NCI-H748 treated with DMSO at 0.1 percent for 48 hours (cell line): ENCODE data around the gene JMJD6.
"Not testable (repeated sequence)": the region's sequence is repeated elsewhere in the genome, so short reads cannot be mapped to it uniquely, and the experiment has no call there.

ENCODE experiments used
- DNase-seq: peaks from one replicate; lab custom pipeline; 2025; lab: John Stamatoyannopoulos, UW

The JMJD6 gene

DNA sequence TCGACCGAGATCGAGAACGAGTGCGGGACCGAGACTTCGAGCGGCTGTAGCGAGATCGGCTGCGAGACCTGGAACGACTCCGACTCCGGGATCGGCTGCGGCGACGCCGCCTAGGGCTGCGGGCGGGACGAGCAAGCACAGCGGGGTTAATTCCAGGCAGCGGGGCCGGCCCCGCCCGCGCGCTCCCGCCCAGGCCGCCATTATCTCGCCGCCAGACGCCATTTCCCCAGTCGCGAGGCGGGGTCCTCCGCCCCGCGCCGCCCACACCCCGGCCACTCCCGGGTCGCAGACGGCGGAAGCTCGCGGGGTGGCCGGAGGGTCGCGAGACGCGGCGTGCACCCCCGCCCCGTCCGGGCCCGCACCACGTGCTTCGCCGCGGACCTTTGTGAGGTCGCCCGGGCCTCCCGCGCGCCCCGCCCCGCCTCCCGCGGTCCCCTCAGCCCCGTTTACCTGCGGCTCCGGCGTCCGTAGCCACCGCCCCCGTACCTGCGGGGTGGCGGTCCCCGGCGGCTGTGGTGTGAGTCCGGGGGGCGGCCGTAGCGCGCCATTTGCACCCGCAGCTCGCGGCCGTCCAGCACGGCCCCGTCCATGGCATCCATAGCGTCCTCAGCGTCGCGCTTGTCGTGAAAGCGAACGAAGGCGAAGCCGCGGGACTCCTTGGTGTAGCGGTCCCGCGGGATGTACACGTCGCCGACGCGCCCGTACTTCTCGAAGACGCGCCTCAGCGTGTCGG, 10.1 kb upstream of the JMJD6 start:
- peak; percentile 6 for DNase-seq

GRCh38 chr17:76735586-76736348, 9.4 kb upstream of the JMJD6 start:
- no peak for DNase-seq

DNA sequence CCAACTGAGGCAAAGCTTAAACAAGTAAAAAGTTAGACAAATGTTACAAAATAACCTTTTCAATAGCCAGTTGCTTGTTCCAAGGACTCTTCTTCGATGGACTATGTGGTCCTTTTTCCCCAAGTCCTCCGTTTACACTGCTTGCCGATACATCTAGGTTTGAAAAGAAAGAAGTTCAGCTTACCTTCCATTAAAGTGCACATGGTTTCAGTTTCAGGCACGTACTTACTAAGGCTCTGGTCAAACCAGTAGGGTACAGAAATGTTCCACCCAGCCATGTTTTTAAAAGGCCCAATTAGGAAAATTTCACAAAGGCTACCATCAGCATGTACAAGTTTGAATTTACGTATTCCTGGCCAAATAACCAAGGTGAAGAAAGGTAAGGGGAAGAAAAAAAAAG, 8.6 kb upstream of the JMJD6 start:
- no peak for DNase-seq

DNA sequence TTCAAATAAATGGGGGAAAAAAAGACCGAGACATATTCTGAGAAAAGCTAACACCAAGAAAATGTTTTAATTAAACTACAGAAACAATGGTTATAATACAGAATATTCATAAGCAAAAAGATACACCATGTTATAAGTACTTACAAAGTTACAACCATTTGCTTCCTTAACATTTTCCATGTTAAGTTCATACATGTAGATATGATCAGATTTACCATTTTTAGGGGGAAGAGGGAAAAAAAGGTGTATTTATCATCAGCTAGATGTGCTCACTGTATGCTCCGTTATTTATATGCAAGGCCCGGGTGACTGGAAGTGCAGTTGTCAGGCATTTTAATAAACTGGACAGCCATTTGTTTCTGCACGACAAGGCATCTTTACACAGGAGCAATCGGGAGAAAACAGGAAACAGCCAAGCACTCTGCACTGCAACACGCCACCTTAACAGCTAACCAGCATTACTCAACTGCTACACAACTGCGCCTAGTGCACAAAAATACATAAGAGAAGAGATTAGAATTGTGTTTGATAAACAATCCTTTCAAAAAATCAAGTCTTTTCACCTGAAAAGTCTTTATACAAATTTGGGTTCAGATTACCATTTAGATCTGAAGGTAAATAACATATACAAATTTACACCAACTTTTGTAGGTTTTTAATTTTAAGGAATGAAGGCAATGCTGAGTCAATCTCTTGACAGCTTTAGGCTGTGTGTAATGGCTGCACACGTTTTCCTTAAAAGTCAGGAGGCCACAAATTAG, 7.9 kb upstream of the JMJD6 start:
- DNase-seq = no peak

GRCh38 chr17:76733618-76733957, 7.2 kb upstream of the JMJD6 start:
- no peak for DNase-seq

DNA sequence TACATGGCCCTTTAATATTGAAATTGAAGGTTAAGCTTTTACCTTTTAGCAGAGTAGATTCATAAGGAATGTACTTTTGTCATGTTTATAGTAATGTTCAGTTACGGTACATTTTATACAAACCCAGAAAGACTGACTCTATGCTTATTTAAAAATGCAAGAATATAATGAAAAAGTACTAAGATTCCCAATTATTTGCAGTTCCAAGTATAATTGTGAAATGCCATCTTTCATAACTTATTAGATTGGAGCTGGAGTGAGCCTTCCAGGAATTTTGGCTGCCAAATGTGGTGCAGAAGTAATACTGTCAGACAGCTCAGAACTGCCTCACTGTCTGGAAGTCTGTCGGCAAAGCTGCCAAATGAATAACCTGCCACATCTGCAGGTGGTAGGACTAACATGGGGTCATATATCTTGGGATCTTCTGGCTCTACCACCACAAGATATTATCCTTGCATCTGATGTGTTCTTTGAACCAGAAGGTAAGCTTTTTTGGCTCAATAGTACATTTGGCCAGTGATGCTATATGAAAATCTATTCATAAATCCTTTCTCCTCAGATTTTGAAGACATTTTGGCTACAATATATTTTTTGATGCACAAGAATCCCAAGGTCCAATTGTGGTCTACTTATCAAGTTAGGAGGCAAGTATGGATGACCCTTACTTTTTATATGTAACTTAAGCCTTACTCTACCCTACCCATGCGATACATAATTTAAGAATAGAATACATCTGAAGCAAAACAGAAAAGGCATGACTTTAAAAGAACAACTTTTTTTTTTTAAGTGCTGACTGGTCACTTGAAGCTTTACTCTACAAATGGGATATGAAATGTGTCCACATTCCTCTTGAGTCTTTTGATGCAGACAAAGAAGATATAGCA, 6.6 kb upstream of the JMJD6 start:
- no peak for DNase-seq

GRCh38 chr17:76731800-76732733, 5.7 kb upstream of the JMJD6 start:
- not testable (repeated sequence) for DNase-seq

DNA sequence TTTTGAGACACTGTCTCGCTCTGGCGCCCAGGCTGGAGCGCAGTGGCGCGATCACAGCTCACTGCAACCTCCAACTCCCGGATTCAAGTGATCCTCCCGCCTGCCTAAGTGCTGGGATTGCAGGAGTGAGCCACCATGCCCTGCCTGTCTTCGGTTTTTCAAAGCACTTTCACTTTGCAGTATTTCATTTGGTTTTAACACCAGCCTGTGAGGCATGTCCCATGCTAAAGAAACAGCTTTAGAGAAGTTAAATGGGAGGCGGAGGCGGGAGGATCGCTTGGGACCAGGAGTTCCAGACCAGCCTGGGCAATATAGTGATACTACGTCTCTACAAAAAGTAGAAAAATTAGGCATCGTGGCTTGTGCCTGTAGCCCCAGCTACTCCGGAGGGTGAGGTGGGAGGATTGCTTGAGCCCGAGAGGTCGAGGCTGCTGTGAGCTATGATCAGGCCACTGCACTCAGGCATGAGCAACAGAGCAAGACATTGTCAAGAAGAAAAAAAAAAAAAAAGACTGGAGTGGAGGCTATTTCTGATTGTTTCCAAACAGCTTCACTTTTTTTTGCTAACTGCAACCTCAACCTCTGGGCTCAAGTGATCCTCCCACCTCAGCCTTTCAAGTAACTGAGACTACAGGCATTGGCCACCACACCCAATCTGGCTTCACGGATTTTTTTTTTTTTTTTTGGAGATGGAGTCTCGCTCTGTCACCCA, 1.5 kb upstream of the JMJD6 start:
- no peak for DNase-seq

- DNase-seq = peak; percentile 8
These were observed 641 bp upstream of the JMJD6 start, which contains the start of gene METTL23 for GRCh38 chr17:76726776-76727718. Gene METTL23, plus strand, starts transcription at chr17:76726839. Its CDS starts 2,872 bp downstream, at chr17:76729711.

DNA sequence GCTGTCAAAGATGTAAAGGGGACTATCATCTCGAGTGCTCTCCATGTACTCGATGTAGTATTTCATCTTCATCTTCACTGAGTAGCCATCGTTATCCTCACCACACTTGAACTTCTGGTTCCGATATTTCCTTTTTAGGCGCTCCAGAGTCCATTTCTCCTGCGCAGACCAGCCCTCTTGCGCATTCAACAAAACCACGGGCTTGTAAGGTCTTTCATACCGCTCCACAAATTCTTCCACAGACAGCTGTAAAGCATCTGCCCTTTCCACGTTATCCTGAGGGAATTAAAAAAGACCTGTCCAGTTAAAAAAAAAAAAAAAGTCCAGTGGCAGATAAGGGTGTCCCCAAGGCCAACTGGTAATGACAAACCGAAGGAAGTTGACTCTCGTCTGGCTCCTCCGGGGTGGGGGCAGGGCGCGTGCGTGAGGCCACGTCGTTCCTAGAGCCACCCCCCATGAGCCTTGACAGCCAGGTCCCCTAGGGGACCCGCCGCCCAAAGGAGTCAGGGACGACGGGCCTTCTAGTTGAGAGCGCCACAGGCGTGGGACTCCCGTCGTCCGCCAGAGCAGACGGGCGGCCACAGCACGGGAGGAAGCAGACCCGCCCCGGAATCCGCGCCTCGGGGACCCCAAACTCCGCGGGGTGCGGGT, 701 bp downstream of the JMJD6 start:
- DNase-seq = no peak

DNA sequence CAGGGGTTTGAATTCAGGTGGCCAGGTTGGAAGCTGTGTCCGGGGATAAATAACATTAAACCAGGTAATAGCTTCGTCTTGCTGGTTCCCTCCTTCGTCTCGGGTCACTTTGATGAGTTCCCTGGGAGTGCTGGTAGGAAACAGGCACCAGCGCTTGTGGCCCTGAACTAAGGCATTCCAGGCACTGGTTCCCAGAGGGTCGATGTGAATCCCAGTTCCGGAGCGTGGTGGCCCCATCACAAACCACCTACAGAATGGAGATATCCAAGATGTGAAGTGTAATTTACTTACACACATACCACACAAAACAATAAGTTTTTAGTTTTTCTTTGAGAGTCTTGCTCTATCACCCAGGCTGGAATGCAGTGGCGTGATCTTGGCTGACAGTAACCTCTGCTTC, 2.6 kb downstream of the JMJD6 start:
- DNase-seq = no peak

DNA sequence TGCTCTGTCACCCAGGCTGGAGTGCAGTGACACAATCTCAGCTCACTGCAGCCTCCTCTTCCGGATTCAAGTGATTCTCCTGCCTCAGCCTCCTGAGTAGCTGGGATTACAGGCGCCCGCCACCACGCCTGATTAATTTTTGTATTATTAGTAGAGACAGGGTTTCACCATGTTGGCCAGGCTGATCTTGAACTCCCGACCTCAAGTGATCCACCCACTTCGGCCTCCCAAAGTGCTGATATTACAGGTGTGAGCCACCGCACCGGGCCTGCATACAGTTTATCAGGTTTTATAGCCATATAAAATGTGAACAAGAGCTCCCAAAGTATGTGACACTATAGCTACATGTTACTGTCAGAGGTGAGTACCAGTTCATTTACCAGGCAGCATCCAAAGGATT, 3.4 kb downstream of the JMJD6 start:
- not testable (repeated sequence) for DNase-seq

DNA sequence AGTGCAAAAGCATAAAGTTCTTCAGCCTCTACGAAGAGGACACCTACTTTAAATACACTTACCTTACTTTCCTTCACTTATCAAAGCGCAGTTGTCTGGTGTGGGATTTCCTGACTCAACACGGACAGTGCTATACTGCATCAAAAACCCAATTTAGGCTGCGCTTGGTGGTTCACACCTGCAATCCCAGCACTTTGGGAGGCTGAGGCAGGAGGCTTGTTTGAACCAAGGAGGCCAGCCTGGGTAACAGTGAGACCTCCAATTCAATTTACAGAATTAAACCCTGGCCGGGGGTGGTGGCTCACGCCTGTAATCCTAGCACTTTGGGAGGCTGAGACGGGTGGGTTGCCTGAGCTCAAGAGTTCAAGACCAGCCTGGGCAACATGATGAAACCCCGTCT, 4.1 kb downstream of the JMJD6 start:
- DNase-seq = no peak

- DNase-seq = no peak
These were observed 4.9 kb downstream of the JMJD6 start for GRCh38 chr17:76721463-76721862.

DNA sequence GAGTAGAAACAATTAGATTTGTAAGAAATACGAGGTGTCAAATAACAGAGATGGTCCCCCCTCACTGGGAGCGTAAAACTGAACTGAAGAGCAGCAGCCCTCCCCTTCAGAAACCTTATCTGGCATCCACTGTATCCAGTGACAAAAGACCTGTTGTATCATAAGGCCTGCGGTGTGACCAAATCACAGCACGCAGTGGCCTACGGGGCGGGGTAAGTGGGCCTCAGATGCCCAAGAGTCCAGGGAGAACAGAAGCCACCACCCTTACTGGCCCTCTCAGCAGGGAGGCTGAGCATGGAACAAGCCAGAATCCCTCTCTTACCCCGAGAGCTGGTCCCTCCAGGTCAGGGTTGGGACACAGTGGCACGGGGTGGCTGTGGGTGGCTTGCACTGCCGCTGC, 5.5 kb downstream of the JMJD6 start:
- DNase-seq = no peak

GRCh38 chr17:76720211-76720610, 6.2 kb downstream of the JMJD6 start:
- DNase-seq = no peak

DNA sequence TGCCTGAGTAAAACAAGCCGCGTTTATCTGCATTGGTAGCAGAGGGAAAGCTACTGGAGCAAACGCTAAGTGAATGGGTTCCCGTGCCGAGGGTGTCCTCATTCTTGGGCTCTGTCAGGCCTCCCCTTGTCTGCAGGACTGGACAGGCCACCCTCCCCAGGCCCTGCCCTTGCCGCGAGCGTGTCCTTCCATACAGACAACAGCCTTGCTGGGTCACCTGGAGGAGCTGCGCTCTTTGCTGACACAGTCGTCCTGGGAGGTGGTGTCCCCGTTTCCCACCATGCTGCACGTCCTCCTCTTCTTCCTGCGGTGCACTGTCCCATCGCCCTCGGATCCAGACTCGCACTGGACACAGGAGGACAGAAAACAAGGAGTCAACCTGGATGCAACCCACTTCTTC, 7.9 kb downstream of the JMJD6 start:
- DNase-seq = no peak

DNA sequence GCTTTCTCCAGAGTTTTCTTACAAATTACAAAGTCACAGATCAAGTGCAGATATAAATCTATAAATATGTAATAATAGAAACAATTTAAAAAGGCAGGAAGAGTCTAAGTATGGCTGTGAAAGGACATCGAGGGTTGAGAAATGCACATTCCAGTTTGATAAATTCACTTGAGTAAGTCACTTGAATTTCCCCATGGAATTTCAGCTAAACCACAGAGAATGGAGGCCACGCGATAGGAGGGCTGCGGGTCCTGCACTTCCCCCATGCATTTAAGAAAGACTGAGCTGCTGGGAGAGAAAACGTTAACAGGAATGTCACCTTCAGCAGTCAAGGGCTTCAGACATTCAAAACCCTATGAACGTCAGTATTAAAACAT, 9.6 kb downstream of the JMJD6 start:
- no peak for DNase-seq
